EH (cell line): ENCODE results near the gene TRIP11.

Source experiments
- DNase-seq: peaks from one replicate; pipeline ENCODE4 v3.0.0-alpha.2; 2015; ENCODE audit warnings: low read depth

Gene TRIP11

GRCh38 chr14:92009604-92010003, 30.3 kb downstream of the TRIP11 start:
- DNase-seq: no peak

GRCh38 chr14:92005019-92005418, 34.8 kb downstream of the TRIP11 start:
- DNase-seq: no peak

GRCh38 chr14:92004062-92004461, 35.8 kb downstream of the TRIP11 start:
- DNase-seq: no peak

- DNase-seq: no peak
These were observed 40.9 kb downstream of the TRIP11 start for GRCh38 chr14:91998667-91999570.

- peak; percentile 16 for DNase-seq
These were observed 42.4 kb downstream of the TRIP11 start for GRCh38 chr14:91997492-91997891.

GRCh38 chr14:91996948-91997371, 42.9 kb downstream of the TRIP11 start:
- DNase-seq: peak; percentile 86

- no peak for DNase-seq
These were observed 52.7 kb downstream of the TRIP11 start for GRCh38 chr14:91987192-91987591.

GRCh38 chr14:91985521-91986255, 54.2 kb downstream of the TRIP11 start:
- DNase-seq: peak; percentile 40

- DNase-seq: peak; percentile 85
These were observed 54.9 kb downstream of the TRIP11 start for GRCh38 chr14:91985008-91985407.

- no peak for DNase-seq
These were observed 56.3 kb downstream of the TRIP11 start for GRCh38 chr14:91983588-91983987.

GRCh38 chr14:91980157-91980556, 59.7 kb downstream of the TRIP11 start:
- peak; percentile 90 for DNase-seq

GRCh38 chr14:91977884-91978283, 62.0 kb downstream of the TRIP11 start:
- DNase-seq: peak; percentile 44

GRCh38 chr14:91975763-91976162, 64.1 kb downstream of the TRIP11 start:
- no peak for DNase-seq

- DNase-seq: no peak
These were observed 68.6 kb downstream of the TRIP11 start for GRCh38 chr14:91971188-91971778.

- no peak for DNase-seq
These were observed 71.6 kb downstream of the TRIP11 start for GRCh38 chr14:91968280-91968679.

GRCh38 chr14:91964724-91965123, 75.1 kb downstream of the TRIP11 start:
- no peak for DNase-seq

- no peak for DNase-seq
These were observed 75.8 kb downstream of the TRIP11 start for GRCh38 chr14:91964011-91964410.

- DNase-seq: no peak
These were observed 76.4 kb downstream of the TRIP11 start for GRCh38 chr14:91963465-91963864.

- DNase-seq: no peak
These were observed 78.3 kb downstream of the TRIP11 start for GRCh38 chr14:91961297-91962220.

GRCh38 chr14:91957876-91958313, 82.0 kb downstream of the TRIP11 start:
- DNase-seq: no peak

- DNase-seq: no peak
These were observed 83.2 kb downstream of the TRIP11 start for GRCh38 chr14:91956616-91957015.

GRCh38 chr14:91955168-91955567, 84.7 kb downstream of the TRIP11 start:
- DNase-seq: no peak
